HepG2 (cell line): ENCODE results near the gene LRRC8E. TPM values are rescaled to one million over a fixed set of nuclear protein-coding genes. Genes with fewer than 3 reads are reported as not detected.

Experiments
- CCDC6 ChIP-seq: sonication (generic); formaldehyde crosslinking; IDR thresholded peaks from 2 replicates; pipeline ENCODE4 v1.8.1; 2022; ENCODE audit warnings: mild to moderate bottlenecking, missing genetic modification reagents, moderate library complexity
- HES4 ChIP-seq: sonication (generic); formaldehyde crosslinking; IDR thresholded peaks from 2 replicates; pipeline ENCODE4 v1.9.0; 2021; ENCODE audit warnings: mild to moderate bottlenecking, missing genetic modification reagents, borderline replicate concordance
- HNRNPLL ChIP-seq: fragments of 200-400 bp; formaldehyde crosslinking; IDR thresholded peaks from 2 replicates; pipeline ENCODE4 v1.6.1; 2017; ENCODE audit warnings: mild to moderate bottlenecking, low read depth, low read length; ENCODE audit not compliant: poor library complexity, severe bottlenecking
- NCOA5 ChIP-seq: sonication (generic); formaldehyde crosslinking; IDR thresholded peaks from 2 replicates; pipeline ENCODE4 v1.4.0; 2020; ENCODE audit warnings: missing genetic modification reagents
- NKX3-1 ChIP-seq: sonication (generic); formaldehyde crosslinking; IDR thresholded peaks from 2 replicates; pipeline ENCODE4 v1.5.0; 2020; ENCODE audit warnings: missing genetic modification reagents
- SOX13 ChIP-seq, 3 experiments: fragments of 450-650 bp in 1 of 3; sonication (generic) in 1 of 3; formaldehyde crosslinking in 1 of 3; IDR thresholded peaks in 2 of 3; conservative IDR thresholded peaks in 1 of 3; 2 replicates each; pipeline versions ENCODE4 v1.5.0 to v1.6.1; 2016 to 2020; ENCODE audit warnings: antibody characterized with exemption in 1 of 3, mild to moderate bottlenecking in 1 of 3, missing compliant biosample characterization in 1 of 3, missing genetic modification reagents in 1 of 3, moderate library complexity in 1 of 3
- ZFP91 ChIP-seq: sonication (generic); formaldehyde crosslinking; IDR thresholded peaks from 2 replicates; pipeline ENCODE4 v1.9.0; 2022; ENCODE audit warnings: missing genetic modification reagents, mild to moderate bottlenecking, borderline replicate concordance
- ZKSCAN8 ChIP-seq: IDR thresholded peaks from 2 replicates; pipeline ENCODE4 v1.6.1; 2016; ENCODE audit warnings: borderline replicate concordance, missing genetic modification reagents, missing compliant biosample characterization
- ZNF441 ChIP-seq: sonication (generic); formaldehyde crosslinking; IDR thresholded peaks from 2 replicates; pipeline ENCODE4 v1.7.0; 2021; ENCODE audit warnings: missing genetic modification reagents, borderline replicate concordance
- ZNF616 ChIP-seq: sonication (generic); formaldehyde crosslinking; IDR thresholded peaks from 2 replicates; pipeline ENCODE4 v1.5.0; 2020; ENCODE audit warnings: low read depth, mild to moderate bottlenecking, missing genetic modification reagents
- ZNF772 ChIP-seq: sonication (generic); formaldehyde crosslinking; IDR thresholded peaks from 2 replicates; pipeline ENCODE4 v1.5.0; 2020; ENCODE audit warnings: mild to moderate bottlenecking, missing genetic modification reagents
- ZNF790 ChIP-seq: sonication (generic); formaldehyde crosslinking; IDR thresholded peaks from 2 replicates; pipeline ENCODE4 v1.8.0; 2022; ENCODE audit warnings: missing genetic modification reagents, mild to moderate bottlenecking, borderline replicate concordance
- ZSCAN29 ChIP-seq: sonication (generic); formaldehyde crosslinking; conservative IDR thresholded peaks from 2 replicates; pipeline ENCODE4 v1.4.0; 2020; ENCODE audit warnings: mild to moderate bottlenecking, missing genetic modification reagents
- polyA plus RNA-seq, 8 experiments: library from polyadenylated mRNA; depleted of rRNA in 3 of 8; stranded (reverse) in 7 of 8; unstranded in 1 of 8; fragments of >200 nt; fragmentation: Illumina TruSeq in 4 of 8; extraction: Trizol in 4 of 8; gene quantifications; 2 replicates each; pipeline versions ENCODE4 v1.2.1 to v1.2.3, GENCODE V29; 2011 to 2016; ENCODE audit warnings: low read depth in 4 of 8, missing spikeins in 1 of 8, mixed read lengths in 1 of 8; ENCODE audit not compliant: insufficient read depth in 1 of 8
- total RNA-seq, 5 experiments: library from RNA; depleted of rRNA; stranded (reverse); fragments of >200 nt; fragmentation: Illumina TruSeq; extraction: Trizol; gene quantifications; 2 replicates each; pipeline ENCODE4 v1.2.3, GENCODE V29; 2016; ENCODE audit warnings: low read depth in 1 of 5
- TF ChIP-seq, protein P1 (sequence below): sonication (generic); formaldehyde crosslinking; IDR thresholded peaks from 2 replicates; pipeline ENCODE4 v1.4.0; 2020; ENCODE audit warnings: missing genetic modification reagents, borderline replicate concordance
- TF ChIP-seq, protein P2 (sequence below): IDR thresholded peaks from 2 replicates; pipeline ENCODE4 v1.6.1; 2016
- TF ChIP-seq, protein P3 (sequence below): sonication (generic); formaldehyde crosslinking; IDR thresholded peaks from 2 replicates; pipeline ENCODE4 v1.4.0; 2020; ENCODE audit warnings: missing genetic modification reagents
- TF ChIP-seq, protein P4 (sequence below): sonication (generic); formaldehyde crosslinking; IDR thresholded peaks from 2 replicates; pipeline ENCODE4 v1.5.0; 2020; ENCODE audit warnings: missing genetic modification reagents, mild to moderate bottlenecking, borderline replicate concordance

LRRC8E gene
- total and polyA plus RNA-seq, 2 of the 13 experiments (the other 11 are each of a cell fraction or from before 2014, with no cell fraction given) = 8.0 to 10.3 TPM

DNA sequence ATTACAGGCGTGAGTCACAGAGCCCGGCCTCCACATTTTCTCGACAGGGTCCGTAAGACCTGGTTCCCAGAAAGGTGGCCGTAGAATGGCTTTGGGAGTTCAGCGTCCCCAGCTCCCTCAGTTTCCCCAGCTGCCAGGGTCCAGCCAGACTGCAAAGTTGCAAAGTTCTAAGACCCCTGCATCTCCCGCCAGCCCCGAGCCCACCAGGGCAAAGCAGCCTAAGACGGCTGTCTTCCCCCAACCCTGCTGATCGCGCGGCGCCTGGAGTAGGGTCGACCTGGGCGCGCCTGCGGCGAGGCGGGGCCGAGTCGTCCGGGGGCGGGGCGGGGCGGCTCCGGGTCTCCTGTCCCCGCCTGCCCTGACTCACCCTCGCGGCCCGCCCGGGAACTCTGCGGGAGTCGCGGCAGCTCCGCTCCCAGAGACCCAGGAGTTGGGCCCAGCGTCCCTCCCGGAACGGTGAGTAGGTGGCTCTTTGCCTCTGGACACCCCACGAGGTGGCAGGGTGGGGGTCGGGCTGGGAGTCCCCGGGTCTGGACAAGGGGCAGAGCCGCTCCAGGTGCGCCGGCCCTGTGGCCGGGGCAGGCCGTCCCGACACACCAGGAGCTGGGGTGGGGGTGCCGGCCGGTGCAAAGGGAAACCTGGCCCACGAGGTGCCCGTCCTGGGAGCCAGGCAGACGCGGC lies at the start of gene LRRC8E (continued):
- TF ChIP-seq, protein P1, sequence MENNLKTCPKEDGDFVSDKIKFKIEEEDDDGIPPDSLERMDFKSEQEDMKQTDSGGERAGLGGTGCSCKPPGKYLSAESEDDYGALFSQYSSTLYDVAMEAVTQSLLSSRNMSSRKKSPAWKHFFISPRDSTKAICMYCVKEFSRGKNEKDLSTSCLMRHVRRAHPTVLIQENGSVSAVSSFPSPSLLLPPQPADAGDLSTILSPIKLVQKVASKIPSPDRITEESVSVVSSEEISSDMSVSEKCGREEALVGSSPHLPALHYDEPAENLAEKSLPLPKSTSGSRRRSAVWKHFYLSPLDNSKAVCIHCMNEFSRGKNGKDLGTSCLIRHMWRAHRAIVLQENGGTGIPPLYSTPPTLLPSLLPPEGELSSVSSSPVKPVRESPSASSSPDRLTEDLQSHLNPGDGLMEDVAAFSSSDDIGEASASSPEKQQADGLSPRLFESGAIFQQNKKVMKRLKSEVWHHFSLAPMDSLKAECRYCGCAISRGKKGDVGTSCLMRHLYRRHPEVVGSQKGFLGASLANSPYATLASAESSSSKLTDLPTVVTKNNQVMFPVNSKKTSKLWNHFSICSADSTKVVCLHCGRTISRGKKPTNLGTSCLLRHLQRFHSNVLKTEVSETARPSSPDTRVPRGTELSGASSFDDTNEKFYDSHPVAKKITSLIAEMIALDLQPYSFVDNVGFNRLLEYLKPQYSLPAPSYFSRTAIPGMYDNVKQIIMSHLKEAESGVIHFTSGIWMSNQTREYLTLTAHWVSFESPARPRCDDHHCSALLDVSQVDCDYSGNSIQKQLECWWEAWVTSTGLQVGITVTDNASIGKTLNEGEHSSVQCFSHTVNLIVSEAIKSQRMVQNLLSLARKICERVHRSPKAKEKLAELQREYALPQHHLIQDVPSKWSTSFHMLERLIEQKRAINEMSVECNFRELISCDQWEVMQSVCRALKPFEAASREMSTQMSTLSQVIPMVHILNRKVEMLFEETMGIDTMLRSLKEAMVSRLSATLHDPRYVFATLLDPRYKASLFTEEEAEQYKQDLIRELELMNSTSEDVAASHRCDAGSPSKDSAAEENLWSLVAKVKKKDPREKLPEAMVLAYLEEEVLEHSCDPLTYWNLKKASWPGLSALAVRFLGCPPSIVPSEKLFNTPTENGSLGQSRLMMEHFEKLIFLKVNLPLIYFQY (CRISPR knock-in tag) = peak; percentile 84; the same call in 1 of the 2 replicates
- TF ChIP-seq ZNF441 (peak; percentile 87), CCDC6 (no peak), ZFP91 (CRISPR knock-in tag) (no peak), SOX13 (IDR thresholded peaks at IDR 0.05) (no peak), SOX13 (CRISPR knock-in tag; conservative IDR thresholded peaks at IDR 0.05 in 1 of 2, IDR thresholded peaks at IDR 0.05 in 1 of 2) (0 out of 4 replicates have a peak, but pooled peaks of 1 of the 2 experiments have one; percentile 20), ZNF790 (CRISPR knock-in tag) (no peak), ZNF772 (CRISPR knock-in tag) (no peak), ZKSCAN8 (CRISPR knock-in tag) (no peak), HES4 (CRISPR knock-in tag) (peak; percentile 42; the same call in 1 of the 2 replicates), NKX3-1 (no peak), NCOA5 (no peak), ZSCAN29 (0 out of 2 replicates have a peak, but pooled peaks have one; percentile 30), ZNF616 (peak; percentile 61; the same call in 1 of the 2 replicates), HNRNPLL (peak; percentile 56)
- TF ChIP-seq, protein P2, sequence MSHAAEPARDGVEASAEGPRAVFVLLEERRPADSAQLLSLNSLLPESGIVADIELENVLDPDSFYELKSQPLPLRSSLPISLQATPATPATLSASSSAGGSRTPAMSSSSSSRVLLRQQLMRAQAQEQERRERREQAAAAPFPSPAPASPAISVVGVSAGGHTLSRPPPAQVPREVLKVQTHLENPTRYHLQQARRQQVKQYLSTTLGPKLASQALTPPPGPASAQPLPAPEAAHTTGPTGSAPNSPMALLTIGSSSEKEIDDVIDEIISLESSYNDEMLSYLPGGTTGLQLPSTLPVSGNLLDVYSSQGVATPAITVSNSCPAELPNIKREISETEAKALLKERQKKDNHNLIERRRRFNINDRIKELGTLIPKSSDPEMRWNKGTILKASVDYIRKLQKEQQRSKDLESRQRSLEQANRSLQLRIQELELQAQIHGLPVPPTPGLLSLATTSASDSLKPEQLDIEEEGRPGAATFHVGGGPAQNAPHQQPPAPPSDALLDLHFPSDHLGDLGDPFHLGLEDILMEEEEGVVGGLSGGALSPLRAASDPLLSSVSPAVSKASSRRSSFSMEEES (CRISPR knock-in tag) = 0 out of 2 replicates have a peak, but pooled peaks have one; percentile 18
- TF ChIP-seq, protein P3, sequence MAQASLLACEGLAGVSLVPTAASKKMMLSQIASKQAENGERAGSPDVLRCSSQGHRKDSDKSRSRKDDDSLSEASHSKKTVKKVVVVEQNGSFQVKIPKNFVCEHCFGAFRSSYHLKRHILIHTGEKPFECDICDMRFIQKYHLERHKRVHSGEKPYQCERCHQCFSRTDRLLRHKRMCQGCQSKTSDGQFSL = peak; percentile 71; the same call in 1 of the 2 replicates
- TF ChIP-seq, protein P4, sequence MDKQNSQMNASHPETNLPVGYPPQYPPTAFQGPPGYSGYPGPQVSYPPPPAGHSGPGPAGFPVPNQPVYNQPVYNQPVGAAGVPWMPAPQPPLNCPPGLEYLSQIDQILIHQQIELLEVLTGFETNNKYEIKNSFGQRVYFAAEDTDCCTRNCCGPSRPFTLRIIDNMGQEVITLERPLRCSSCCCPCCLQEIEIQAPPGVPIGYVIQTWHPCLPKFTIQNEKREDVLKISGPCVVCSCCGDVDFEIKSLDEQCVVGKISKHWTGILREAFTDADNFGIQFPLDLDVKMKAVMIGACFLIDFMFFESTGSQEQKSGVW = no peak
